Cardiac fibroblast (primary cell): ENCODE measurements around the gene NAGPA.
"Not testable (repeated sequence)": the region's sequence is repeated elsewhere in the genome, so short reads cannot be mapped to it uniquely, and the experiment has no call there.

Experiments used
- DNase-seq, 2 donors: peaks; one replicate each; pipeline versions ENCODE4 v3.0.0 to v3.0.0-alpha.2; 2010; ENCODE audit warnings: low read depth in 2 of 2
- H3K4me3 ChIP-seq, 2 donors: replicated peaks in 1 of 2; 1 replicate in 1 of 2; 2 replicates in 1 of 2; pipeline ENCODE4 v1.5.1; 2011; ENCODE audit warnings: low read depth in 2 of 2, low read length in 2 of 2, mild to moderate bottlenecking in 2 of 2, moderate library complexity in 1 of 2
- TF ChIP-seq, protein P1 (sequence below): IDR thresholded peaks from one replicate; pipeline ENCODE4 v1.5.1; 2011; ENCODE audit warnings: low read depth, mild to moderate bottlenecking, low read length, inconsistent platforms

NAGPA gene

DNA sequence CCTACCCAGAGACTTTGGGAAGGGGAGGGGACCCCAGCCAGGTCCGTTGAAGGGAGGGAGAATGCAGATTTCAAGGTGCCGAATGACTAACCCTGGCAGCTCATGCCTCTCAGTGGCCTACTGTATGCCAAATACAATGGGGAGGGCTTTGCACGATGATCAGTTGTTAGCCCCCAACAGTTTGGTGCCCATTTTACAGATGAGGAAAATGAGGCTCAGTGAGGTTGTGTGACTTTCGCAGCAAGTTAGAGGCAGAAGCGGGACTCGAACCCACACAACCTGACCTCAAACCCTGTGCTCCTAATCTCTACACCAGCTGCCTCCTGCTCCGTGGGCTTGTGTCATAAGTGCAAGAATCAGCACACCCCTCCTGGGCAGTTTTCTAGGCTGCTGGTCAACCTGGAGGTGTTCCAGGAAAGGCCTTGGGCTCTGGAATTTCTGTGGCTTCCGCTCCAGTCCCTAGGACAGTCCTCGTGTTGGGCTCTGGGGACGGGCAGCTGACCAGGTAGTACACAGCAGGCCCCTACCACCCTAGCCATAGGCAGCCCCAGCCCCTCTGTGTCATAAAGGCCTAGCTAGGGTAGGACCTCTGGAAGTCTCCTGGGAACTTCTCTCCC lies 11.9 kb upstream of the NAGPA start:
- DNase-seq: no peak
- TF ChIP-seq, protein P1, sequence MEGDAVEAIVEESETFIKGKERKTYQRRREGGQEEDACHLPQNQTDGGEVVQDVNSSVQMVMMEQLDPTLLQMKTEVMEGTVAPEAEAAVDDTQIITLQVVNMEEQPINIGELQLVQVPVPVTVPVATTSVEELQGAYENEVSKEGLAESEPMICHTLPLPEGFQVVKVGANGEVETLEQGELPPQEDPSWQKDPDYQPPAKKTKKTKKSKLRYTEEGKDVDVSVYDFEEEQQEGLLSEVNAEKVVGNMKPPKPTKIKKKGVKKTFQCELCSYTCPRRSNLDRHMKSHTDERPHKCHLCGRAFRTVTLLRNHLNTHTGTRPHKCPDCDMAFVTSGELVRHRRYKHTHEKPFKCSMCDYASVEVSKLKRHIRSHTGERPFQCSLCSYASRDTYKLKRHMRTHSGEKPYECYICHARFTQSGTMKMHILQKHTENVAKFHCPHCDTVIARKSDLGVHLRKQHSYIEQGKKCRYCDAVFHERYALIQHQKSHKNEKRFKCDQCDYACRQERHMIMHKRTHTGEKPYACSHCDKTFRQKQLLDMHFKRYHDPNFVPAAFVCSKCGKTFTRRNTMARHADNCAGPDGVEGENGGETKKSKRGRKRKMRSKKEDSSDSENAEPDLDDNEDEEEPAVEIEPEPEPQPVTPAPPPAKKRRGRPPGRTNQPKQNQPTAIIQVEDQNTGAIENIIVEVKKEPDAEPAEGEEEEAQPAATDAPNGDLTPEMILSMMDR: no peak
- H3K4me3 ChIP-seq: no peak overlapping the region

DNA sequence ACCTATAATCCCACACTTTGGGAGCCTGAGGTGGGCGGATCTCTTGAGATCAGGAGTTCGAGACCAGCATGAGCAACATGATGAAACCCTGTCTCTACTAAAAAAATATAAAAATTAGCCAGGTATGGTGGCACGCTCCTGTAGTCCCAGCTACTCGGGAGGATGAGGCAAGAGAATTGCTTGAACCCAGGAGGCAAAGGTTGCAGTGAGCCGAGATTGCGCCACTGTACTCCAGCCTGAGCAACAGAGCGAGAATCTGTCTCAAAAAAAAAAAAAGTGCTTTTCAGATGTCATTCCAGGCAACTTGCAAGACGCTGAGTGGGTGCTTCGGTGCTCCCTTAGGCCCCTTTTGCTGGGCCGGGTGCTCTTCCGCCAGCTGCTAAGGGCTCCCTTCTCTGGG lies 10.8 kb upstream of the NAGPA start:
- DNase-seq, H3K4me3 ChIP-seq: not testable (repeated sequence)

DNA sequence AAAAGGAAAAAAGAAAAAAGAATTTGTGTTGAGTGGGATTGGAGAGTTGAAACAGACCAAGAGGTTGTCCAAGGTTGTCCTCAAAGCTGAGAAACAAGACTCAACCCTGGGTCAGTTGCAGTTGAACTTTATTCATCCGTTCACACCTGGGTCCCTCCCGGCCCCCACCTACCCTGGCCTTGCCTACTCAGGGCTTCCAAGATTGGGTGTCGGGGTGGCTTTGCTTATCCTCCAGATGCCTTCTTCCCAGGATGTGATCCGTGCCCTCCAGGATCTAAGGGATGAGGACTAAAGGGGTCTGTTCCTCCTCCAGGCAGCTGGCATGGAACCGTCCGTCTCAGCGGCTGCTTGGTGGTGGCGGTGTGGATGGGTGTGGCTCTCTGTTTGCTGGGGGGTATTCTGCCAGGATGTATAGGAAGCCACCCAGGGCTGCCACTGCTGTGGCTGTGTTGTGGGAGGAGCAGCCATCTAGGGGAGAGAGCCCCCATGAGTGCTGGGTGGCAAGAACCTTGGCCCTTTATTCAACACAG lies 10.3 kb upstream of the NAGPA start:
- no peak overlapping the region for H3K4me3 ChIP-seq
- TF ChIP-seq, protein P1: no peak
- DNase-seq: no peak

- TF ChIP-seq, protein P1: no peak
- no peak overlapping the region for H3K4me3 ChIP-seq
- DNase-seq: no peak
Measured at GRCh38 chr16:5042574-5043171, 8.9 kb upstream of the NAGPA start.

GRCh38 chr16:5041600-5042133 lies 7.9 kb upstream of the NAGPA start:
- TF ChIP-seq, protein P1: no peak
- H3K4me3 ChIP-seq: no peak overlapping the region
- peak in 1 of 2 donors; percentile 51 for DNase-seq

- no peak for DNase-seq
- TF ChIP-seq, protein P1: no peak
- no peak overlapping the region for H3K4me3 ChIP-seq
Measured at GRCh38 chr16:5040451-5040850, 6.7 kb upstream of the NAGPA start.

DNA sequence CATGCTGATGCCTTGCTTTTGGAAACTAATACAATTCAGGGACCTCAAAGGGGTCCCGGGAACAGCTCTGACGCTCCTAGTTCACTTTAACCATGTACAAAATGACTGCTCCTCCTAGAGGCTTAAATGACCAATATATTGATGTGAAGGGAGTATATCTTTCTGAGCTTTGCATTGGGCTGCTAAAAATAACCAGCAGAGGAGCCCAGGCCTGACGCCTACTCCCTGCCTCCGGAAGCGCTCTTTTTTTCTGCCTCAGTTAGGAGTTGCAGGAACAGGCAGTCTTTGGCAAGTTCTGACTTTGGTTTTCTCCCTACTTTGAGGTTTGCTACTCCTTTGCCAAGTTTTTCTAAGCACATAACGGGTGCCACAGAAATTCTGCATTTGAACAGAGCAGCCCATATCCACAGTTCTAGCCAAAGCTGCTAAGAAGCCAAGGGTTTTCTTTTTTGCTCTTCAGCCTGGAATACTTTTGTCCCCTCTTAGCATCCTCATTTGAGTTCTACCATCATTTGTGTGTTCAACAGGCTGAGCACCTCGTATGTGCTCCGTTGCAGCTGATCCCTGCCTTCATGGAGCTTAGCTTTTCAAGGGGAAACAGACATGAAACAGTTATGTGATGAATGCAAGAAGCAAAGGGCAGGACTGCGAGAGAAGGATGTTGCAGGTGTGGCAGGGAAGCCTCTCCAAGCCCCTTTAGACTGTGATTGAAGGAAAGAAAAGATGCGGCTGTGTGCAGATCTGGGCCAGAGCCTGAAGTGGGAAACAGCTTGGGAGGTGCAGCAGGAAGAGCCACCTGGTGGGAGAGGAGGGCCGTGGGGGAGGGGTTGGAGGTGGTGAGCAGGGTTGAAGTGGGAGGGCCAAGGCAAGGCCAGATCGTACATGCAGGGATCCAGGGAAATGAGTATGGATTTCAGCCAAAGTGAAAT lies 2.8 kb upstream of the NAGPA start:
- peak; percentile 29 to 75 for DNase-seq
- TF ChIP-seq, protein P1: no peak
- H3K4me3 ChIP-seq: no peak overlapping the region
